Endodermal cell (in vitro differentiated cells): ENCODE results near the gene IGSF5. TPM values are rescaled to one million over a fixed set of nuclear protein-coding genes. Genes with fewer than 3 reads are reported as not detected.
A peak's percentile ranks its signal among the peaks of the same experiment; 100 is the strongest.

Experiments
- DNase-seq: peaks from one replicate; pipeline ENCODE4 v3.0.0-alpha.2; 2017
- H3K27ac ChIP-seq: 2 replicates; pipeline ENCODE4 v1.5.1; 2013; ENCODE audit warnings: mild to moderate bottlenecking, low read depth, low read length, moderate library complexity
- H3K27me3 ChIP-seq: 2 replicates; pipeline ENCODE4 v1.6.1; 2013; ENCODE audit warnings: mild to moderate bottlenecking, low read length, moderate library complexity; ENCODE audit not compliant: insufficient read depth, control insufficient read depth, poor library complexity, severe bottlenecking
- H3K36me3 ChIP-seq: 2 replicates; pipeline ENCODE4 v1.7.0; 2013; ENCODE audit warnings: mild to moderate bottlenecking, low read length, moderate library complexity; ENCODE audit not compliant: control insufficient read depth, insufficient read depth
- H3K4me1 ChIP-seq: one replicate; pipeline ENCODE4 v1.7.0; 2013; ENCODE audit warnings: low read length; ENCODE audit not compliant: control insufficient read depth, insufficient read depth
- H3K4me3 ChIP-seq: 2 replicates; pipeline ENCODE4 v1.5.1; 2013; ENCODE audit warnings: mild to moderate bottlenecking, low read length, moderate library complexity
- H3K9ac ChIP-seq: 2 replicates; pipeline ENCODE4 v1.6.1; 2013; ENCODE audit warnings: mild to moderate bottlenecking, low read length, moderate library complexity; ENCODE audit not compliant: poor library complexity, severe bottlenecking; ENCODE audit errors: extremely low read depth
- H3K9me3 ChIP-seq: 2 replicates; pipeline ENCODE4 v1.6.1; 2013; ENCODE audit warnings: mild to moderate bottlenecking, low read length, moderate library complexity; ENCODE audit not compliant: control insufficient read depth
- H3K27ac Mint-ChIP-seq: 2 replicates; pipeline ENCODE4 v1.8.0; 2020; ENCODE audit warnings: mixed read lengths
- H3K27me3 Mint-ChIP-seq: 2 replicates; pipeline ENCODE4 v1.8.0; 2021; ENCODE audit warnings: mild to moderate bottlenecking, mixed read lengths; ENCODE audit not compliant: insufficient read depth
- H3K36me3 Mint-ChIP-seq: 2 replicates; pipeline ENCODE4 v1.8.0; 2020; ENCODE audit warnings: low read depth, mixed read lengths
- H3K4me1 Mint-ChIP-seq: 2 replicates; pipeline ENCODE4 v1.8.0; 2020; ENCODE audit warnings: mixed read lengths
- H3K4me3 Mint-ChIP-seq: 2 replicates; pipeline ENCODE4 v1.8.0; 2020; ENCODE audit warnings: mild to moderate bottlenecking, moderate library complexity, mixed read lengths
- H3K9me3 Mint-ChIP-seq: 2 replicates; pipeline ENCODE4 v1.8.0; 2020; ENCODE audit warnings: mild to moderate bottlenecking, mixed read lengths
- CTCF ChIP-seq: fragments of 200-600 bp; sonication (generic); conservative IDR thresholded peaks from 2 replicates; pipeline ENCODE4 v1.5.0; 2021; ENCODE audit warnings: antibody characterized with exemption, mild to moderate bottlenecking
- WGBS, 2 experiments: methylation state at CpG; one replicate each; pipeline versions ENCODE4 v1.1.5 to v1.1.7; 2013; ENCODE audit warnings: missing lambda C conversion rate in 2 of 2, mixed read lengths in 1 of 2; ENCODE audit not compliant: insufficient coverage in 1 of 2, insufficient read length in 1 of 2; 5-methylcytosine and 5-hydroxymethylcytosine counted together
- total RNA-seq, 2 donors: library from RNA; stranded (reverse); fragmentation: NEBNext Ultra II Directional in 1 of 2; extraction: Animal tissue kit (Norgen Biotek cat#: 25700) in 1 of 2; gene quantifications; 2 replicates in 1 of 2; 3 replicates in 1 of 2; pipeline ENCODE4 v1.2.1, GENCODE V29; 2021

Gene IGSF5
- total RNA-seq, 2 donors from 2014 or later, result 0.77 to 0.81 TPM

- WGBS, 2 experiments, result 85 to 100% methylated on average over 1 to 3 of the region's 3 CpGs
- H3K9me3 Mint-ChIP-seq, result no peaks in the 10 kb centered on the region
- H3K4me3 Mint-ChIP-seq, result no peak overlapping the region
Measured at GRCh38 chr21:39776589-39776988, 31.6 kb downstream of the IGSF5 start.

GRCh38 chr21:39781331-39781730 is 36.3 kb downstream of the IGSF5 start:
- Mint-ChIP-seq H3K27ac (no peak overlapping the region), H3K9me3 (no peaks in the 10 kb centered on the region), H3K27me3 (no peaks in the 10 kb centered on the region), H3K36me3 (no peaks in the 10 kb centered on the region), H3K4me3 (no peak overlapping the region), H3K4me1 (no peaks in the 10 kb centered on the region)
- no peaks in the 10 kb centered on the region for H3K4me1 ChIP-seq
- H3K36me3 ChIP-seq, result no peaks in the 10 kb centered on the region
- no peaks in the 10 kb centered on the region for H3K9me3 ChIP-seq
- DNase-seq, result no peak
- H3K9ac ChIP-seq, result no peak overlapping the region
- WGBS, 2 experiments, result 92 to 100% methylated on average over 1 to 3 of the region's 3 CpGs
- no peak overlapping the region for H3K27ac ChIP-seq
- no peak for TF ChIP-seq CTCF
- no peak overlapping the region for H3K4me3 ChIP-seq
- no peaks in the 10 kb centered on the region for H3K27me3 ChIP-seq

More at GRCh38 chr21:39776589-39776988, 31.6 kb downstream of the IGSF5 start:
- Mint-ChIP-seq H3K27ac (no peak overlapping the region), H3K27me3 (no peaks in the 10 kb centered on the region), H3K36me3 (no peaks in the 10 kb centered on the region), H3K4me1 (peaks cover 9% of the 10 kb centered on the region)
- Histone ChIP-seq H3K27ac (no peak overlapping the region), H3K4me3 (no peak overlapping the region), H3K36me3 (no peaks in the 10 kb centered on the region), H3K9me3 (no peaks in the 10 kb centered on the region), H3K9ac (no peak overlapping the region), H3K27me3 (no peaks in the 10 kb centered on the region), H3K4me1 (no peaks in the 10 kb centered on the region)
- no peak for DNase-seq
- TF ChIP-seq CTCF, result no peak

GRCh38 chr21:39788383-39788782 is 43.4 kb downstream of the IGSF5 start:
- H3K27ac Mint-ChIP-seq, result no peak overlapping the region
- Histone ChIP-seq H3K9ac (no peak overlapping the region), H3K4me1 (no peaks in the 10 kb centered on the region), H3K27me3 (no peaks in the 10 kb centered on the region), H3K9me3 (peaks cover 30% of the 10 kb centered on the region), H3K36me3 (no peaks in the 10 kb centered on the region), H3K27ac (no peak overlapping the region), H3K4me3 (no peak overlapping the region)
- no peaks in the 10 kb centered on the region for H3K27me3 Mint-ChIP-seq
- H3K4me3 Mint-ChIP-seq, result no peak overlapping the region
- peak; percentile 89 for TF ChIP-seq CTCF
- H3K4me1 Mint-ChIP-seq, result no peaks in the 10 kb centered on the region
- H3K36me3 Mint-ChIP-seq, result peaks cover 4% of the 10 kb centered on the region
- peaks cover 39% of the 10 kb centered on the region for H3K9me3 Mint-ChIP-seq
- peak; percentile 92 for DNase-seq
- WGBS, 2 experiments, result 44 to 52% methylated on average over 5 to 9 of the region's 9 CpGs
